ENCODE measurements around the gene OR2T1. TPM values are rescaled to one million over a fixed set of nuclear protein-coding genes. Genes with fewer than 3 reads are reported as not detected.
"Not testable (repeated sequence)": the region's sequence is repeated elsewhere in the genome, so short reads cannot be mapped to it uniquely, and the experiment has no call there.

Gene OR2T1
- polyA plus RNA-seq, 10 donors = not detected

DNA sequence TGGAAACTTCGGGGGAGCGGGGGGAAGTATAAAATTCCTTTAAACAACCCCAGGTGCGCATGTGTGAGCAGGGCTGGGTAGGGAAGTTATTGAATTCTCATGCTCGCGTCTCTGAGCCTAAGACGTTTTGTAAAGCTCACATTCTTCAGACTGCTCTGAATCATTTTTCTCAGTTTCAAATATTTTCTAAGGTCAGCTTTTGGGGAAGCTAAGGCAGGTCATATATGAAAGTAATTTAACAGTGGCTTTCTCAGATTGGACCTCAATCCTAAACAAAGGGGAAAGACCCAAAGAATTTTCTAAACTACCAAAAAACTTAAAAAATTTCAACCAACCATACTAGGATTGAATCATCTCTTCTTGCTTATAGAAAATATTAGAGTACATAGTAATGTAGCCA is 32.1 kb downstream of the OR2T1 start:
- not testable (repeated sequence) for DNase-seq

DNA sequence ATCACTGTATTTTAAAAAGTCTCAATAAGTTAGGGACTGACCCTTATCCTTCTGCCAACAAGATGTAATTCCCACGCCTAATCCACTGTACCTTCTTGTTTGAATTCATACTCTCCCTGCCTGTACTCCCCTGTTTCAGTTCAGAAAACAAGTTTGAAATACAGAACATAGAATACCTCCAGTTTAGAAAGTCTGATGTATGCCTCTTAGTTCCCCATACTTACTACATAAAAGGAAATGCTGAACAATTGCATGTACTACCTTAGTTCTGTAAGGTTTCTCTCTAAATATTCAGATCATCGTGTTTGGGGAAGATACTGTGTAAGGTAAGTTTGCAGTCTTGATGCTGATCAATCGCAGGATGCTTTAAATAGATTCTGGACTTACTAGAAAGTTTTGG is 33.5 kb downstream of the OR2T1 start:
- not testable (repeated sequence) for DNase-seq

DNA sequence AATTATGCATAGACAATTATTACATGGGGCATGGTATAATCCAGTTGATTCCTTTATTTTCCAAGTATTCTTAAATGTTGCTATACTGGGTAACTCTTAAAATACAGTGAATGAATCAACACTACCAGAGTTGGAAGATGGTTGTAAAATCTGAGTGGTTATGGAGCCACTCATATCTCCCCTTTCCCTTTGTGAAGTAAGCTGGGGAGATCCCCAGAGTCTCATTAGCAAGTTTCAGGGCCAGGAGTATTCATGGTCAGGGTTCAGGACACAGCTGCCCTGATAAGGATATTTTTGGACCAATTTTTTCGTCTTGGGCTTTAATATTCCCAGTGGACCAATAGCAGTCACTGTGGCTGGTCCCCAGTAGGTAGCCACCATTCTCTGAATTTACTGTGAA is 35.8 kb downstream of the OR2T1 start:
- DNase-seq = not testable (repeated sequence)

GRCh38 chr1:248439283-248439682 is 36.4 kb downstream of the OR2T1 start:
- DNase-seq = not testable (repeated sequence)

GRCh38 chr1:248442500-248443277 is 39.8 kb downstream of the OR2T1 start:
- DNase-seq = not testable (repeated sequence)

- not testable (repeated sequence) for DNase-seq
Observed at GRCh38 chr1:248444603-248445002, 41.8 kb downstream of the OR2T1 start.

DNA sequence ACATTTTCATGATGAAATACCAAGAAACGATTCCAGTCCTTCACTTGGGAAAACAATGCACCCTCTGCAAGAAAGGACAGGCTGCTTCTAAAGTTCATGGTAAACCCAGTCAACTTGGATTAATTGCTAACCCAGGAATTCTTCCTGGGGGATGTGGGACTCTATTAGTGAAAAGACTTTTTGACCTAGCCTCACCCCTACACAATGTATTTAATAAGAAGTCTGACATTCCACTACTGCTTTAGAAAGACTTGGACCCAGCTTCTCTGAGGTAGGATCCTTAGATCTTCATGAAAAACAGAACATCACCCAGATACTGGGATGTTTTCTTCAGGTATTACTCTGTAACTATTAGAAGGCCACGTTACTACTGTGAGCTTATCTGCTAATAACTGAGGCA is 42.6 kb downstream of the OR2T1 start, which contains the start of gene OR2T2:
Gene OR2T2 (plus strand): TSS at position 239 of the 400 bp plus-strand sequence. CDS start 7,161 bp downstream, outside the sequence.
- not testable (repeated sequence) for DNase-seq

GRCh38 chr1:248448409-248449074 is 45.7 kb downstream of the OR2T1 start:
- not testable (repeated sequence) for DNase-seq

GRCh38 chr1:248449821-248450465 is 47.1 kb downstream of the OR2T1 start:
- not testable (repeated sequence) for DNase-seq

DNA sequence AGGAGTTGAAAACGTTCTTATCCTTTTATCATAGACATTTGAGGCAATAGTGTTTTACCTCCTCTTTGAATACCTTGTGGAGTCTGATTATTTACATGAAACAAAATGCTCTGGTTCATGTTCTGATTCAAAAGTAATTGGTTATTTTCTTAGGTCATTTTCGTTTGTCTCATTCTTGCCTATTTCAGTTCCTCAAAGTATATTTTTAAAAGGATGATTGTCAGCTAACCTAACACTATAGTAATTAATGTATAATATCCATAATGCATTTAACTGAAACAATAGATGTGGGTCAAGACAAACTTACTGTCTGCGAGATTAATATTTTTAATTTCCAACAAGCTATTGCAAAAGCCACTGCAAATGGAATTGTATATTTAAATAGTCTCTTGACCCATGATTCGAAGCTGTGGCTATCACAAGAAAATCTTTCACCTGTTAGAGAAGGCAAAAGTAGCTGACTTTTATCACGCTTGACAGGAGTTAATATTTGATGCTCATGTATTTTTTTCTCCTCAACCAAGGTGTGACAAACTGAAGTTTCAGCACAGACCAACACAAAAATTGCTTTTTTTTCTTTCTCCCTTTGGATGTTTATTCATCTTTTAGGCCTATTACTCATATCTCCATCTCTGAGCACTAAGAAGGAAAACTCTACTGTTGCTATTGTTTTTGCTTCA is 47.8 kb downstream of the OR2T1 start:
- not testable (repeated sequence) for DNase-seq

DNA sequence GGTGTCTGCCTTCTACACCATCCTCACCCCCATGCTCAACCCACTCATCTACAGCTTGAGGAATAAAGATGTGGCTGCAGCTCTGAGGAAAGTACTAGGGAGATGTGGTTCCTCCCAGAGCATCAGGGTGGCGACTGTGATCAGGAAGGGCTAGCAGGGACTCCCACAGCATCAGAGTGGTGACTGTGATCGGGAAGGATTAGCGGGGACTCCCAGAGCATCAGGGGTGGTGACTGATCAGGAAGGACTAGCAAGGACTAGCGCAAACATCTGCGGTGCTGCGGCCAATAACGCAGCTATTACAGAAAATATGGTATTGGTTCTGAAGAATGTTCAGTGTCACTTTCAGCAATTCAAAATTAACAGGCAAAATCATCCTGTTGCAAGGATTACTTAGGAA is 50.8 kb downstream of the OR2T1 start:
- not testable (repeated sequence) for DNase-seq

- DNase-seq = not testable (repeated sequence)
Observed at GRCh38 chr1:248455045-248455444, 52.2 kb downstream of the OR2T1 start.

DNA sequence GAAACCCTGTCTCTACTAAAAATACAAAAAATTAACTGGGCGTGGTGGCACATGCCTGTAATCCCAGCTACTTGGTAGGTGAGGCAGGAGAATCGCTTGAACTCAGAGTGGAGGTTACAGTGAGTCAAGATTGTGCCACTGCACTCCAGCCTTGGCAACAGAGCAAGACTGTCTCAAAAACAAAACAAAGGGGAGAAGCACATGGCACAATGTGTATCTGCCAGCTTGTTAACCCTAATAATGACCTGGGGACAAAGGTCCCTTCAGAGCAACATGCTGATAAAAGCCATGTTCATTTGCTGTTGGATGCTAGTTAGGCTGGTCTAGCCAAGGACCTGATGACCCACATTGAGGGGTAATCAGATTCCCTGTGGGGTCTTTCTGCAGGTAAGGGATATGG is 53.8 kb downstream of the OR2T1 start:
- not testable (repeated sequence) for DNase-seq

Other genes starting within 250 kb of the OR2T1 start
- not detected for gene OR2M2, start 228.2 kb upstream of the OR2T1 start, polyA plus RNA-seq (ENCODE audit: insufficient read length in 10 of 10)
- under 1 TPM in 4 of 10 donors, not detected in 6; 0.01 to 0.03 (median 0.01) TPM for gene OR2M3, start 205.8 kb upstream of the OR2T1 start, polyA plus RNA-seq (ENCODE audit: insufficient read length in 10 of 10)
- under 1 TPM in 4 of 10 donors, not detected in 6; 0.01 to 0.04 (median 0.03) TPM for gene OR2M4, start 171.6 kb upstream of the OR2T1 start, polyA plus RNA-seq (ENCODE audit: insufficient read length in 10 of 10)
- gene OR2T33, start 125.1 kb upstream of the OR2T1 start, polyA plus RNA-seq (ENCODE audit: insufficient read length in 10 of 10) = not detected
- gene OR2T12, start 99.6 kb upstream of the OR2T1 start, polyA plus RNA-seq (ENCODE audit: insufficient read length in 10 of 10) = under 1 TPM in 2 of 10 donors, not detected in 8; 0.03 to 0.16 TPM
- not detected for gene OR2M7, start 78.5 kb upstream of the OR2T1 start, polyA plus RNA-seq (ENCODE audit: insufficient read length in 10 of 10)
- gene OR14C36, start 54.3 kb upstream of the OR2T1 start, polyA plus RNA-seq (ENCODE audit: insufficient read length in 10 of 10) = not detected
- not detected for gene OR2T4, start 41.4 kb upstream of the OR2T1 start, polyA plus RNA-seq (ENCODE audit: insufficient read length in 10 of 10)
- not detected for gene OR2T6, start 27.3 kb upstream of the OR2T1 start, polyA plus RNA-seq (ENCODE audit: insufficient read length in 10 of 10)
- gene OR2T2, start 42.6 kb downstream of the OR2T1 start, polyA plus RNA-seq (ENCODE audit: insufficient read length in 10 of 10) = not detected
- gene OR2T3, start 70.3 kb downstream of the OR2T1 start, polyA plus RNA-seq (ENCODE audit: insufficient read length in 10 of 10) = not detected
- not detected for gene OR2T5, start 85.5 kb downstream of the OR2T1 start, polyA plus RNA-seq (ENCODE audit: insufficient read length in 10 of 10)
- not detected for gene OR2G6, start 105.0 kb downstream of the OR2T1 start, polyA plus RNA-seq (ENCODE audit: insufficient read length in 10 of 10)
- not detected for gene OR2T29, start 159.7 kb downstream of the OR2T1 start, polyA plus RNA-seq (ENCODE audit: insufficient read length in 10 of 10)
- gene OR2T34, start 171.7 kb downstream of the OR2T1 start, polyA plus RNA-seq (ENCODE audit: insufficient read length in 10 of 10) = not detected
- not detected for gene OR2T10, start 194.7 kb downstream of the OR2T1 start, polyA plus RNA-seq (ENCODE audit: insufficient read length in 10 of 10)
- not detected for gene OR2T11, start 232.0 kb downstream of the OR2T1 start, polyA plus RNA-seq (ENCODE audit: insufficient read length in 10 of 10)
- not detected for gene OR2T35, start 242.2 kb downstream of the OR2T1 start, polyA plus RNA-seq (ENCODE audit: insufficient read length in 10 of 10)